HFF-Myc (cell line): ENCODE data around the gene MTX1.
"Not testable (repeated sequence)": the region's sequence is repeated elsewhere in the genome, so short reads cannot be mapped to it uniquely, and the experiment has no call there.

Experiments used
- DNase-seq: peaks from one replicate; pipeline ENCODE4 v3.0.0-alpha.2; 2011; ENCODE audit warnings: low read depth; ENCODE audit errors: extremely low read depth
- H3K4me3 ChIP-seq: replicated peaks from 2 replicates; pipeline ENCODE4 v1.5.1; 2011; ENCODE audit warnings: low read depth, mild to moderate bottlenecking, control low read depth, low read length
- CTCF ChIP-seq: IDR thresholded peaks from 2 replicates; pipeline ENCODE4 v1.5.1; 2012; ENCODE audit warnings: mild to moderate bottlenecking, low read depth, low read length, control low read depth; ENCODE audit errors: missing control alignments

MTX1 gene

GRCh38 chr1:155208541-155209311, at the start of gene MTX1:
TSS of gene MTX1 (plus strand) at chr1:155208695. CDS start at chr1:155208805, 110 bp downstream.
- DNase-seq, result peak; percentile 61
- TF ChIP-seq CTCF, result no peak
- peak within 1 kb of the TSS; percentile 100 for H3K4me3 ChIP-seq

GRCh38 chr1:155158991-155159390, 49.5 kb upstream of the MTX1 start:
- H3K4me3 ChIP-seq, result no peak overlapping the region
- no peak for DNase-seq
- TF ChIP-seq CTCF, result no peak

GRCh38 chr1:155160128-155160527, 48.4 kb upstream of the MTX1 start:
- no peak overlapping the region for H3K4me3 ChIP-seq
- no peak for DNase-seq
- TF ChIP-seq CTCF, result no peak

GRCh38 chr1:155162631-155163030, 45.9 kb upstream of the MTX1 start:
- DNase-seq, H3K4me3 ChIP-seq: not testable (repeated sequence)

GRCh38 chr1:155163785-155164184, 44.7 kb upstream of the MTX1 start:
- not testable (repeated sequence) for H3K4me3 ChIP-seq, DNase-seq

- not testable (repeated sequence) for DNase-seq, H3K4me3 ChIP-seq
These were observed 43.9 kb upstream of the MTX1 start for GRCh38 chr1:155164625-155165024.

- DNase-seq, result no peak
- TF ChIP-seq CTCF, result no peak
- H3K4me3 ChIP-seq, result no peak overlapping the region
These were observed 42.4 kb upstream of the MTX1 start for GRCh38 chr1:155166051-155166470.

- TF ChIP-seq CTCF, result no peak
- no peak for DNase-seq
- no peak overlapping the region for H3K4me3 ChIP-seq
These were observed 41.9 kb upstream of the MTX1 start for GRCh38 chr1:155166471-155167165.
